Renal cortex interstitium (tissue), 11 donors: ENCODE measurements around the gene COX7A2L. TPM values are rescaled to one million over a fixed set of nuclear protein-coding genes. Genes with fewer than 3 reads are reported as not detected.

ENCODE experiments used
- DNase-seq, 11 donors: peaks; one replicate each; pipeline ENCODE4 v3.0.0-alpha.2; 2013; ENCODE audit warnings: low read depth in 9 of 11, low spot score in 4 of 11; ENCODE audit errors: extremely low read depth in 1 of 11
- polyA plus RNA-seq, 3 donors: library from polyadenylated mRNA; unstranded; fragments of 120-200 nt; gene quantifications; one replicate each; pipeline ENCODE4 v1.2.1, GENCODE V29; 2013; ENCODE audit not compliant: insufficient read length in 3 of 3

Gene COX7A2L
- polyA plus RNA-seq, 3 donors, result 166 to 200 (median 183) TPM

- DNase-seq, result no peak
Measured at GRCh38 chr2:42304059-42304713, 56.8 kb downstream of the COX7A2L start.

- no peak for DNase-seq
Measured at GRCh38 chr2:42303252-42303651, 57.8 kb downstream of the COX7A2L start.

GRCh38 chr2:42300527-42300926 lies 60.5 kb downstream of the COX7A2L start:
- DNase-seq, result no peak

Other genes starting within 250 kb of the COX7A2L start
- 100 to 1,000 TPM; 101 to 127 (median 123) TPM for gene EML4, start 191.9 kb downstream of the COX7A2L start, polyA plus RNA-seq
- 1 to 10 TPM in 1 of 3 donors, under 1 TPM in 2; 0.72 to 1.0 (median 0.84) TPM for gene KCNG3, start 132.8 kb upstream of the COX7A2L start, polyA plus RNA-seq
- 10 to 100 TPM; 65.6 to 86.0 (median 77.3) TPM for gene MTA3, start 207.4 kb upstream of the COX7A2L start, polyA plus RNA-seq